A673 (cell line): ENCODE data around the gene TIGAR. TPM values are rescaled to one million over a fixed set of nuclear protein-coding genes. Genes with fewer than 3 reads are reported as not detected.

Experiments
- BruUV-seq: library from RNA; stranded (reverse); fragments of 400-500 nt; replicated peaks from 2 replicates; lab custom pipeline; 2021; lab: Mats Ljungman, UMichigan
- CTCF ChIA-PET: fragments of 300-600 bp; sonication (Branson Sonifier 250); formaldehyde crosslinking; loops from one replicate; lab custom pipeline; 2022; ENCODE audit warnings: antibody characterized with exemption; lab: Charles Lee
- POLR2A ChIA-PET: fragments of 300-600 bp; sonication (Branson Sonifier 250); formaldehyde crosslinking; loops from one replicate; lab custom pipeline; 2022; ENCODE audit warnings: antibody characterized with exemption; ENCODE audit not compliant: low non-redundant PET; lab: Charles Lee
- DNase-seq: peaks from one replicate; pipeline ENCODE4 v3.0.0-alpha.2; 2015; ENCODE audit warnings: low spot score
- H3K27ac ChIP-seq: fragments of 200-600 bp; sonication (generic); 2 replicates; pipeline ENCODE4 v1.5.1; 2016; ENCODE audit warnings: mixed run types, low read depth, mild to moderate bottlenecking, mixed read lengths, antibody characterized with exemption, low read length; ENCODE audit not compliant: poor library complexity, severe bottlenecking
- H3K27me3 ChIP-seq: fragments of 200-600 bp; sonication (generic); replicated peaks from 2 replicates; pipeline ENCODE4 v1.6.1; 2017; ENCODE audit warnings: mixed run types, low read depth, mild to moderate bottlenecking, mixed read lengths, antibody characterized with exemption, low read length; ENCODE audit not compliant: insufficient read depth, poor library complexity
- H3K36me3 ChIP-seq: fragments of 200-600 bp; sonication (generic); 2 replicates; pipeline ENCODE4 v1.6.1; 2016; ENCODE audit warnings: mixed run types, mild to moderate bottlenecking, mixed read lengths, antibody characterized with exemption, low read length; ENCODE audit not compliant: insufficient read depth, poor library complexity, severe bottlenecking
- H3K4me1 ChIP-seq: fragments of 200-600 bp; sonication (generic); 2 replicates; pipeline ENCODE4 v1.6.1; 2017; ENCODE audit warnings: mixed run types, mild to moderate bottlenecking, mixed read lengths, antibody characterized with exemption, low read length; ENCODE audit not compliant: insufficient read depth, poor library complexity, severe bottlenecking
- H3K4me3 ChIP-seq: fragments of 200-600 bp; sonication (generic); 2 replicates; pipeline ENCODE4 v1.5.1; 2016; ENCODE audit warnings: low read depth, mixed run types, mild to moderate bottlenecking, mixed read lengths, low read length; ENCODE audit not compliant: poor library complexity, severe bottlenecking
- H3K9me3 ChIP-seq: fragments of 200-600 bp; sonication (generic); 2 replicates; pipeline ENCODE4 v1.6.1; 2016; ENCODE audit warnings: mixed run types, low read depth, mild to moderate bottlenecking, mixed read lengths, antibody characterized with exemption, low read length; ENCODE audit not compliant: poor library complexity, severe bottlenecking
- CTCF ChIP-seq: fragments of 300-800, 200-600 bp; sonication (generic); conservative IDR thresholded peaks from 2 replicates; pipeline ENCODE4 v1.5.1; 2017; ENCODE audit warnings: low read depth, mild to moderate bottlenecking, antibody characterized with exemption, low read length, moderate library complexity, mixed read lengths
- EZH2 ChIP-seq: fragments of 200-600 bp; sonication (generic); IDR thresholded peaks from 2 replicates; pipeline ENCODE4 v1.6.1; 2017; ENCODE audit warnings: borderline replicate concordance, low read depth, mild to moderate bottlenecking, mixed read lengths, antibody characterized with exemption, low read length; ENCODE audit not compliant: poor library complexity, severe bottlenecking
- intact Hi-C: fragments of 100-400 bp; cut with micrococcal nuclease; formaldehyde crosslinking; loops from one replicate; pipeline ENCODE4 v1.10.0; 2022; ENCODE audit not compliant: unreplicated experiment
- total RNA-seq: library from RNA; stranded (reverse); gene quantifications from 2 replicates; pipeline ENCODE4 v1.2.3, GENCODE V29; 2021

The TIGAR gene
- total RNA-seq, 1 experiment from 2014 or later = 15.5 TPM

- no peaks in the 10 kb centered on the region for H3K27me3 ChIP-seq
- ChIA-PET POLR2A (no interaction called here), CTCF (no interaction called here)
- intact Hi-C loops = no loop called here
- no peaks in the 10 kb centered on the region for H3K36me3 ChIP-seq
- H3K9me3 ChIP-seq = no peaks in the 10 kb centered on the region
- TF ChIP-seq EZH2 (no peak), CTCF (no peak)
- no peak for DNase-seq
- H3K4me1 ChIP-seq = no peaks in the 10 kb centered on the region
- no peak overlapping the region for H3K4me3 ChIP-seq
- no peak overlapping the region for H3K27ac ChIP-seq
- no TSS peak for BruUV-seq
Observed at GRCh38 chr12:4312251-4312650, 8.8 kb upstream of the TIGAR start.

GRCh38 chr12:4320497-4320852 lies 538 bp upstream of the TIGAR start:
- Histone ChIP-seq H3K27me3 (no peaks in the 10 kb centered on the region), H3K27ac (peak overlapping the region; percentile 64), H3K9me3 (no peaks in the 10 kb centered on the region), H3K4me1 (no peaks in the 10 kb centered on the region), H3K4me3 (peak overlapping the region; percentile 92), H3K36me3 (no peaks in the 10 kb centered on the region)
- no peak for DNase-seq
- no peak for TF ChIP-seq CTCF
- TF ChIP-seq EZH2 = no peak
- ChIA-PET CTCF (no interaction called here), POLR2A (no interaction called here)
- intact Hi-C loops = no loop called here
- TSS peak; percentile 98 for BruUV-seq

- intact Hi-C loops = no loop called here
Observed at GRCh38 chr12:4322726-4323125, 1.7 kb downstream of the TIGAR start.

More at GRCh38 chr12:4322726-4323125, 1.7 kb downstream of the TIGAR start:
- no peak for DNase-seq
- ChIA-PET CTCF (interaction anchor here (0.6 kb wide), 1 partner anchor 96 kb away, joined by 7 read pairs; no protein-coding TSS in a partner anchor), POLR2A (no interaction called here)
- H3K27me3 ChIP-seq = no peaks in the 10 kb centered on the region
- H3K27ac ChIP-seq = no peak overlapping the region
- no peaks in the 10 kb centered on the region for H3K36me3 ChIP-seq
- no peak for TF ChIP-seq EZH2
- TF ChIP-seq CTCF = no peak
- H3K4me3 ChIP-seq = no peak overlapping the region
- no peaks in the 10 kb centered on the region for H3K9me3 ChIP-seq
- no peaks in the 10 kb centered on the region for H3K4me1 ChIP-seq
- BruUV-seq = no TSS peak
